HepG2 (cell line): Measurements from ENCODE around the gene MS4A6E.

Experiments
- CC2D1A ChIP-seq: sonication (generic); formaldehyde crosslinking; IDR thresholded peaks from 2 replicates; pipeline ENCODE4 v1.8.1; 2023; ENCODE audit warnings: mild to moderate bottlenecking, missing genetic modification reagents
- CEBPB ChIP-seq: IDR thresholded peaks from 2 replicates; pipeline ENCODE4 v1.6.1; 2011; ENCODE audit warnings: low read depth, low read length, improper control_type of control experiment, borderline replicate concordance
- EP300 ChIP-seq, 3 experiments: sonication (generic) in 1 of 3; formaldehyde crosslinking in 1 of 3; IDR thresholded peaks; 2 replicates each; pipeline versions ENCODE4 v1.5.1 to v1.6.1; 2011 to 2020; ENCODE audit warnings: low read depth in 2 of 3, low read length in 2 of 3, borderline replicate concordance in 1 of 3, improper control_type of control experiment in 1 of 3, mild to moderate bottlenecking in 1 of 3, missing genetic modification reagents in 1 of 3, moderate library complexity in 1 of 3
- HCFC1 ChIP-seq: fragments of 150-350 bp; IDR thresholded peaks from 2 replicates; pipeline ENCODE4 v1.6.1; 2014; ENCODE audit warnings: low read depth, low read length
- MAZ ChIP-seq, 2 experiments: sonication (generic) in 1 of 2; formaldehyde crosslinking in 1 of 2; IDR thresholded peaks; 2 replicates each; pipeline versions ENCODE4 v1.5.0 to v1.6.1; 2012 to 2020; ENCODE audit warnings: low read depth in 2 of 2, mild to moderate bottlenecking in 2 of 2, borderline replicate concordance in 1 of 2, improper control_type of control experiment in 1 of 2, low read length in 1 of 2, missing genetic modification reagents in 1 of 2, moderate library complexity in 1 of 2
- XBP1 ChIP-seq: sonication (generic); formaldehyde crosslinking; IDR thresholded peaks from 2 replicates; pipeline ENCODE4 v1.5.0; 2020; ENCODE audit warnings: missing genetic modification reagents
- ZNF207 ChIP-seq: fragments of 450-650 bp; IDR thresholded peaks from 2 replicates; pipeline ENCODE4 v1.6.1; 2016; ENCODE audit warnings: antibody characterized with exemption, borderline replicate concordance
- ZNF724P ChIP-seq: sonication (generic); formaldehyde crosslinking; IDR thresholded peaks from 2 replicates; pipeline ENCODE4 v1.8.0; 2022; ENCODE audit warnings: missing genetic modification reagents, borderline replicate concordance
- ZNF768 ChIP-seq: sonication (generic); formaldehyde crosslinking; IDR thresholded peaks from 2 replicates; pipeline ENCODE4 v1.4.0; 2020; ENCODE audit warnings: missing genetic modification reagents
- ZNF780A ChIP-seq: sonication (generic); formaldehyde crosslinking; IDR thresholded peaks from 2 replicates; pipeline ENCODE4 v1.8.0; 2022; ENCODE audit warnings: mild to moderate bottlenecking, missing genetic modification reagents, moderate library complexity
- TF ChIP-seq, protein P1 (sequence below): sonication (generic); formaldehyde crosslinking; IDR thresholded peaks from 2 replicates; pipeline ENCODE4 v1.5.0; 2020; ENCODE audit warnings: mild to moderate bottlenecking, missing genetic modification reagents, moderate library complexity
- TF ChIP-seq, protein P2 (sequence below): sonication (generic); formaldehyde crosslinking; IDR thresholded peaks from one replicate; pipeline ENCODE4 v1.5.1; 2020; ENCODE audit warnings: mild to moderate bottlenecking, missing genetic modification reagents; ENCODE audit errors: not compliant biosample characterization
- TF ChIP-seq, protein P3 (sequence below): sonication (generic); formaldehyde crosslinking; IDR thresholded peaks from 2 replicates; pipeline ENCODE4 v1.4.0; 2020; ENCODE audit warnings: missing genetic modification reagents, borderline replicate concordance

DNA sequence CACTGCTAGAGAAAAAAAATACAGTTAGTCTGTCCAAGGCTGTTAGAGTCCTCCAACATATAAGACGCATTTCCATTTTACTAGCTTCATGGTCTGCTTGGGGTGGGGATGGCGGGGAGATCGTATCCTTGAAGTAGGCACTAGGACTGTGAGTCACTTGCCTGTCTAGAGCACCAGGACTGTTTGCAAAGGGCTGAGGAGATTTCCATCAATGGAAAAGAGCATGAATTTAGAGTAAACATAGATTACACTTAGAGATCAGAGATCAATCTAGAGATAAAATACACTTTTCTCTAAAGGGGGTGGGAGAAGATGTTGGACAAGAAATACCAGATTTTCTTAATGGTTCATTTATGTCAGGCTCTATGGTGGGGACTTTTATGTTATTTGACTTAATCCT, 49.5 kb downstream of the MS4A6E start:
- TF ChIP-seq MAZ (IDR thresholded peaks at IDR 0.05; ENCODE audit: borderline replicate concordance, low read depth, low read length) (no peak), MAZ (CRISPR knock-in tag; IDR thresholded peaks at IDR 0.05; ENCODE audit: low read depth) (no peak), CC2D1A (CRISPR knock-in tag) (no peak), XBP1 (CRISPR knock-in tag) (no peak), CEBPB (no peak), ZNF780A (CRISPR knock-in tag) (no peak), ZNF724P (CRISPR knock-in tag) (no peak), ZNF768 (CRISPR knock-in tag) (no peak), HCFC1 (no peak), EP300 (IDR thresholded peaks at IDR 0.05; ENCODE audit: low read depth in 2 of 2, low read length in 2 of 2) (no peak), EP300 (CRISPR knock-in tag; IDR thresholded peaks at IDR 0.05; ENCODE audit: borderline replicate concordance) (no peak), ZNF207 (no peak)
- TF ChIP-seq, protein P1, sequence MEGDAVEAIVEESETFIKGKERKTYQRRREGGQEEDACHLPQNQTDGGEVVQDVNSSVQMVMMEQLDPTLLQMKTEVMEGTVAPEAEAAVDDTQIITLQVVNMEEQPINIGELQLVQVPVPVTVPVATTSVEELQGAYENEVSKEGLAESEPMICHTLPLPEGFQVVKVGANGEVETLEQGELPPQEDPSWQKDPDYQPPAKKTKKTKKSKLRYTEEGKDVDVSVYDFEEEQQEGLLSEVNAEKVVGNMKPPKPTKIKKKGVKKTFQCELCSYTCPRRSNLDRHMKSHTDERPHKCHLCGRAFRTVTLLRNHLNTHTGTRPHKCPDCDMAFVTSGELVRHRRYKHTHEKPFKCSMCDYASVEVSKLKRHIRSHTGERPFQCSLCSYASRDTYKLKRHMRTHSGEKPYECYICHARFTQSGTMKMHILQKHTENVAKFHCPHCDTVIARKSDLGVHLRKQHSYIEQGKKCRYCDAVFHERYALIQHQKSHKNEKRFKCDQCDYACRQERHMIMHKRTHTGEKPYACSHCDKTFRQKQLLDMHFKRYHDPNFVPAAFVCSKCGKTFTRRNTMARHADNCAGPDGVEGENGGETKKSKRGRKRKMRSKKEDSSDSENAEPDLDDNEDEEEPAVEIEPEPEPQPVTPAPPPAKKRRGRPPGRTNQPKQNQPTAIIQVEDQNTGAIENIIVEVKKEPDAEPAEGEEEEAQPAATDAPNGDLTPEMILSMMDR (CRISPR knock-in tag), result no peak
- TF ChIP-seq, protein P2, sequence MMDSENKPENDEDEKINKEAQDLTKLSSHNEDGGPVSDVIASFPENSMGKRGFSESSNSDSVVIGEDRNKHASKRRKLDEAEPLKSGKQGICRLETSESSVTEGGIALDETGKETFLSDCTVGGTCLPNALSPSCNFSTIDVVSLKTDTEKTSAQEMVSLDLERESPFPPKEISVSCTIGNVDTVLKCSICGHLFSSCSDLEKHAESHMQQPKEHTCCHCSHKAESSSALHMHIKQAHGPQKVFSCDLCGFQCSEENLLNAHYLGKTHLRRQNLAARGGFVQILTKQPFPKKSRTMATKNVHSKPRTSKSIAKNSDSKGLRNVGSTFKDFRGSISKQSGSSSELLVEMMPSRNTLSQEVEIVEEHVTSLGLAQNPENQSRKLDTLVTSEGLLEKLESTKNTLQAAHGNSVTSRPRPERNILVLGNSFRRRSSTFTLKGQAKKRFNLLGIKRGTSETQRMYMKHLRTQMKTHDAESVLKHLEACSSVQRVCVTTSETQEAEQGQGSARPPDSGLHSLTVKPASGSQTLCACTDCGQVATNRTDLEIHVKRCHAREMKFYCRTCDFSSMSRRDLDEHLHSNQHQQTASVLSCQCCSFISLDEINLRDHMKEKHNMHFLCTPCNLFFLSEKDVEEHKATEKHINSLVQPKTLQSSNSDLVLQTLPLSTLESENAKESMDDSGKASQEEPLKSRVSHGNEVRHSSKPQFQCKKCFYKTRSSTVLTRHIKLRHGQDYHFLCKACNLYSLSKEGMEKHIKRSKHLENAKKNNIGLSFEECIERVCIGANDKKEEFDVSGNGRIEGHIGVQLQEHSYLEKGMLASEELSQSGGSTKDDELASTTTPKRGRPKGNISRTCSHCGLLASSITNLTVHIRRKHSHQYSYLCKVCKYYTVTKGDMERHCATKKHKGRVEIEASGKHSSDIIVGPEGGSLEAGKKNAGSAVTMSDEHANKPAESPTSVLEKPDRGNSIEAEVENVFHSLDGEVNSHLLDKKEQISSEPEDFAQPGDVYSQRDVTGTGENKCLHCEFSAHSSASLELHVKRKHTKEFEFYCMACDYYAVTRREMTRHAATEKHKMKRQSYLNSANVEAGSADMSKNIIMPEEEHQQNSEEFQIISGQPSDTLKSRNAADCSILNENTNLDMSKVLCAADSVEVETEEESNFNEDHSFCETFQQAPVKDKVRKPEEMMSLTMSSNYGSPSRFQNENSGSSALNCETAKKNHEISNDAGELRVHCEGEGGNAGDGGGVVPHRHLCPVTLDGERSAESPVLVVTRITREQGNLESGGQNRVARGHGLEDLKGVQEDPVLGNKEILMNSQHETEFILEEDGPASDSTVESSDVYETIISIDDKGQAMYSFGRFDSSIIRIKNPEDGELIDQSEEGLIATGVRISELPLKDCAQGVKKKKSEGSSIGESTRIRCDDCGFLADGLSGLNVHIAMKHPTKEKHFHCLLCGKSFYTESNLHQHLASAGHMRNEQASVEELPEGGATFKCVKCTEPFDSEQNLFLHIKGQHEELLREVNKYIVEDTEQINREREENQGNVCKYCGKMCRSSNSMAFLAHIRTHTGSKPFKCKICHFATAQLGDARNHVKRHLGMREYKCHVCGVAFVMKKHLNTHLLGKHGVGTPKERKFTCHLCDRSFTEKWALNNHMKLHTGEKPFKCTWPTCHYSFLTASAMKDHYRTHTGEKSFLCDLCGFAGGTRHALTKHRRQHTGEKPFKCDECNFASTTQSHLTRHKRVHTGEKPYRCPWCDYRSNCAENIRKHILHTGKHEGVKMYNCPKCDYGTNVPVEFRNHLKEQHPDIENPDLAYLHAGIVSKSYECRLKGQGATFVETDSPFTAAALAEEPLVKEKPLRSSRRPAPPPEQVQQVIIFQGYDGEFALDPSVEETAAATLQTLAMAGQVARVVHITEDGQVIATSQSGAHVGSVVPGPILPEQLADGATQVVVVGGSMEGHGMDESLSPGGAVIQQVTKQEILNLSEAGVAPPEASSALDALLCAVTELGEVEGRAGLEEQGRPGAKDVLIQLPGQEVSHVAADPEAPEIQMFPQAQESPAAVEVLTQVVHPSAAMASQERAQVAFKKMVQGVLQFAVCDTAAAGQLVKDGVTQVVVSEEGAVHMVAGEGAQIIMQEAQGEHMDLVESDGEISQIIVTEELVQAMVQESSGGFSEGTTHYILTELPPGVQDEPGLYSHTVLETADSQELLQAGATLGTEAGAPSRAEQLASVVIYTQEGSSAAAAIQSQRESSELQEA (CRISPR knock-in tag), result no peak
- TF ChIP-seq, protein P3, sequence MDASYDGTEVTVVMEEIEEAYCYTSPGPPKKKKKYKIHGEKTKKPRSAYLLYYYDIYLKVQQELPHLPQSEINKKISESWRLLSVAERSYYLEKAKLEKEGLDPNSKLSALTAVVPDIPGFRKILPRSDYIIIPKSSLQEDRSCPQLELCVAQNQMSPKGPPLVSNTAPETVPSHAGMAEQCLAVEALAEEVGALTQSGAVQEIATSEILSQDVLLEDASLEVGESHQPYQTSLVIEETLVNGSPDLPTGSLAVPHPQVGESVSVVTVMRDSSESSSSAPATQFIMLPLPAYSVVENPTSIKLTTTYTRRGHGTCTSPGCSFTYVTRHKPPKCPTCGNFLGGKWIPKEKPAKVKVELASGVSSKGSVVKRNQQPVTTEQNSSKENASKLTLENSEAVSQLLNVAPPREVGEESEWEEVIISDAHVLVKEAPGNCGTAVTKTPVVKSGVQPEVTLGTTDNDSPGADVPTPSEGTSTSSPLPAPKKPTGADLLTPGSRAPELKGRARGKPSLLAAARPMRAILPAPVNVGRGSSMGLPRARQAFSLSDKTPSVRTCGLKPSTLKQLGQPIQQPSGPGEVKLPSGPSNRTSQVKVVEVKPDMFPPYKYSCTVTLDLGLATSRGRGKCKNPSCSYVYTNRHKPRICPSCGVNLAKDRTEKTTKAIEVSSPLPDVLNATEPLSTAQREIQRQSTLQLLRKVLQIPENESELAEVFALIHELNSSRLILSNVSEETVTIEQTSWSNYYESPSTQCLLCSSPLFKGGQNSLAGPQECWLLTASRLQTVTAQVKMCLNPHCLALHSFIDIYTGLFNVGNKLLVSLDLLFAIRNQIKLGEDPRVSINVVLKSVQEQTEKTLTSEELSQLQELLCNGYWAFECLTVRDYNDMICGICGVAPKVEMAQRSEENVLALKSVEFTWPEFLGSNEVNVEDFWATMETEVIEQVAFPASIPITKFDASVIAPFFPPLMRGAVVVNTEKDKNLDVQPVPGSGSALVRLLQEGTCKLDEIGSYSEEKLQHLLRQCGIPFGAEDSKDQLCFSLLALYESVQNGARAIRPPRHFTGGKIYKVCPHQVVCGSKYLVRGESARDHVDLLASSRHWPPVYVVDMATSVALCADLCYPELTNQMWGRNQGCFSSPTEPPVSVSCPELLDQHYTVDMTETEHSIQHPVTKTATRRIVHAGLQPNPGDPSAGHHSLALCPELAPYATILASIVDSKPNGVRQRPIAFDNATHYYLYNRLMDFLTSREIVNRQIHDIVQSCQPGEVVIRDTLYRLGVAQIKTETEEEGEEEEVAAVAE (CRISPR knock-in tag), result no peak
